ENCODE results near the gene UTP11.

GRCh38 chr1:37994886-37995566 is 17.5 kb upstream of the UTP11 start:
- TF ChIP-seq SRF (IDR thresholded peaks at IDR 0.05; ENCODE audit: low read depth, low read length) (no peak), EZH2 (IDR thresholded peaks at IDR 0.05; ENCODE audit: low read depth, low read length, severe bottlenecking) (no peak), CREB1 (IDR thresholded peaks at IDR 0.05) (no peak), CTCF (IDR thresholded peaks at IDR 0.05; ENCODE audit: control extremely low read depth in 1 of 3, insufficient read depth in 1 of 3, low read depth in 1 of 3, low read length in 3 of 3) (no peak), BACH1 (IDR thresholded peaks at IDR 0.05; ENCODE audit: low read length) (no peak), YY1 (IDR thresholded peaks at IDR 0.05; ENCODE audit: low read depth, low read length) (no peak), POLR2A (IDR thresholded peaks at IDR 0.05; ENCODE audit: control extremely low read depth in 1 of 2, low read depth in 2 of 2, low read length in 2 of 2) (no peak)
